Neutrophil (primary cell): ENCODE results near the gene MPPED1.

Experiments used
- H3K27ac ChIP-seq: fragments of 200-600 bp; sonication (generic); 2 replicates; pipeline ENCODE4 v1.5.1; 2016; ENCODE audit warnings: mild to moderate bottlenecking, moderate library complexity
- H3K27me3 ChIP-seq: fragments of 200-600 bp; sonication (generic); 2 replicates; pipeline ENCODE4 v1.6.0; 2016; ENCODE audit warnings: mild to moderate bottlenecking
- H3K36me3 ChIP-seq: fragments of 200-600 bp; sonication (generic); 2 replicates; pipeline ENCODE4 v1.5.1; 2017
- H3K4me1 ChIP-seq, 2 experiments: fragments of 200-600 bp in 1 of 2; sonication (generic) in 1 of 2; 1 replicate in 1 of 2; 2 replicates in 1 of 2; pipeline versions ENCODE4 v1.5.1 to v1.6.1; 2013 to 2016; ENCODE audit warnings: low read depth in 1 of 2, low read length in 1 of 2, mild to moderate bottlenecking in 1 of 2, moderate library complexity in 1 of 2; ENCODE audit not compliant: control insufficient read depth in 1 of 2, insufficient read depth in 1 of 2
- H3K4me3 ChIP-seq, 2 experiments: fragments of 200-600 bp in 1 of 2; sonication (generic) in 1 of 2; 1 replicate in 1 of 2; 2 replicates in 1 of 2; pipeline ENCODE4 v1.5.1; 2013 to 2016; ENCODE audit warnings: low read depth in 1 of 2, low read length in 1 of 2, mild to moderate bottlenecking in 1 of 2, moderate library complexity in 1 of 2
- H3K9me3 ChIP-seq: fragments of 200-600 bp; sonication (generic); 2 replicates; pipeline ENCODE4 v1.5.1; 2016
- CTCF ChIP-seq: fragments of 200-600 bp; sonication (generic); IDR thresholded peaks from 2 replicates; pipeline ENCODE4 v1.5.1; 2016; ENCODE audit warnings: antibody characterized with exemption

The MPPED1 gene

GRCh38 chr22:43466710-43467109 is 54.9 kb downstream of the MPPED1 start:
- Histone ChIP-seq H3K9me3 (no peaks in the 10 kb centered on the region), H3K4me3 (no peak overlapping the region), H3K27me3 (peaks cover 14% of the 10 kb centered on the region), H3K36me3 (no peaks in the 10 kb centered on the region), H3K27ac (no peak overlapping the region), H3K4me1 (no peaks in the 10 kb centered on the region)
- no peak for TF ChIP-seq CTCF

- Histone ChIP-seq H3K27ac (no peak overlapping the region), H3K27me3 (peaks cover 14% of the 10 kb centered on the region), H3K9me3 (no peaks in the 10 kb centered on the region), H3K4me1 (no peaks in the 10 kb centered on the region), H3K36me3 (no peaks in the 10 kb centered on the region), H3K4me3 (no peak overlapping the region)
- no peak for TF ChIP-seq CTCF
Observed at GRCh38 chr22:43467216-43467940, 55.6 kb downstream of the MPPED1 start.

- Histone ChIP-seq H3K36me3 (no peaks in the 10 kb centered on the region), H3K27ac (no peak overlapping the region), H3K4me3 (no peak overlapping the region), H3K27me3 (peaks cover 21% of the 10 kb centered on the region), H3K9me3 (no peaks in the 10 kb centered on the region), H3K4me1 (no peaks in the 10 kb centered on the region)
- TF ChIP-seq CTCF = no peak
Observed at GRCh38 chr22:43470253-43470652, 58.4 kb downstream of the MPPED1 start.

GRCh38 chr22:43470941-43471585 is 59.2 kb downstream of the MPPED1 start:
- H3K27ac ChIP-seq = no peak overlapping the region
- H3K4me3 ChIP-seq = no peak overlapping the region
- no peaks in the 10 kb centered on the region for H3K36me3 ChIP-seq
- H3K4me1 ChIP-seq = no peaks in the 10 kb centered on the region
- no peak for TF ChIP-seq CTCF
- H3K9me3 ChIP-seq = no peaks in the 10 kb centered on the region
- peaks cover 21% of the 10 kb centered on the region for H3K27me3 ChIP-seq

GRCh38 chr22:43471606-43472135 is 59.9 kb downstream of the MPPED1 start:
- Histone ChIP-seq H3K27me3 (peaks cover 17% of the 10 kb centered on the region), H3K9me3 (no peaks in the 10 kb centered on the region), H3K27ac (no peak overlapping the region), H3K4me3 (no peak overlapping the region), H3K4me1 (no peaks in the 10 kb centered on the region), H3K36me3 (no peaks in the 10 kb centered on the region)
- TF ChIP-seq CTCF = no peak
